Dedifferentiated amniotic fluid mesenchymal stem cell (primary cell): ENCODE data around the gene OVCA2.

Source experiments
- DNase-seq: peaks from one replicate; pipeline ENCODE4 v3.0.0-alpha.2; 2016; ENCODE audit errors: extremely low spot score

Gene OVCA2

GRCh38 chr17:2084766-2085647 lies 43.2 kb downstream of the OVCA2 start:
- peak; percentile 58 for DNase-seq

GRCh38 chr17:2085648-2085949 lies 43.8 kb downstream of the OVCA2 start:
- no peak for DNase-seq

DNA sequence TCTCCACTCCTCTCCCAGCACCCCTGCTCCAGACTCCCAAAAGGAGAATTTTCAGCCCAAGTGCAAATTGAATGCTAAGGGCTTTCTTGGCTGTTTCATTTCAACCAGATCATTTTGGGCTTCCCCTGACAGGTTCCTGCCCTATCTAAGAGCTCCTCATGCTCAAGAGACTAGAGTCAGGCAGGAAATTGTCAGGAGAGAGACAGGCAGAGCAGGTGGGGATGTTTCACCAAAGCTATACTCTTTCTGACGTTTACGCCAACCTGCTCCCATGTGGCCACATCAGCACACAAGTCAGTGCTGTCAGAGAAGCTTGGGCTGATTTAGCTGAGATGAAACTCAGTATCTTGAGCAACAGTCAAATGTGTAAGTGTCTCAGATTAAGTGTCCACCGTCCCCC lies 44.5 kb downstream of the OVCA2 start:
- DNase-seq: no peak

- DNase-seq: no peak
Observed at GRCh38 chr17:2087597-2088211, 45.9 kb downstream of the OVCA2 start.

- DNase-seq: peak; percentile 61
Observed at GRCh38 chr17:2089021-2089422, 47.2 kb downstream of the OVCA2 start.

DNA sequence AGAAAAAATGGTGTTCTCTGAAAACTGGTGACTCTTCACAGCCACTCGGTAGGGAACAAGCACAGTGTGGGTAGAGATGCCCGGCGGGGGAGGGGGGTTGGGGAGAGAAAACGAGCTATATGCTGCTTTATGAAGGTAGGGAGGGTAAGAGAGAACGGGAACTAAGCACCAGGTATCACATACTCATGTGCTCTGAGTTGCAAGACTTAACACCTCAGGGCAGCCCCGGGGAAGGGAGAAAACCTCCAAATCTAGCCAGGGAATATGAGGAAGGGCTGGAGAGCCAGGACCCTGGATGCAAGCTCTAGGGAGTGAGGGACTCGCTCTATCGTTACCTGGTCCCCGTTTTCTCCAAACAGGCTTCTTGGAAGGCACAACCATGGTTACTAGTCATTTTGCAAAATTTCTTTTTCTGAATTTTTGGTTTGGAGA lies 48.4 kb downstream of the OVCA2 start:
- DNase-seq: no peak

DNA sequence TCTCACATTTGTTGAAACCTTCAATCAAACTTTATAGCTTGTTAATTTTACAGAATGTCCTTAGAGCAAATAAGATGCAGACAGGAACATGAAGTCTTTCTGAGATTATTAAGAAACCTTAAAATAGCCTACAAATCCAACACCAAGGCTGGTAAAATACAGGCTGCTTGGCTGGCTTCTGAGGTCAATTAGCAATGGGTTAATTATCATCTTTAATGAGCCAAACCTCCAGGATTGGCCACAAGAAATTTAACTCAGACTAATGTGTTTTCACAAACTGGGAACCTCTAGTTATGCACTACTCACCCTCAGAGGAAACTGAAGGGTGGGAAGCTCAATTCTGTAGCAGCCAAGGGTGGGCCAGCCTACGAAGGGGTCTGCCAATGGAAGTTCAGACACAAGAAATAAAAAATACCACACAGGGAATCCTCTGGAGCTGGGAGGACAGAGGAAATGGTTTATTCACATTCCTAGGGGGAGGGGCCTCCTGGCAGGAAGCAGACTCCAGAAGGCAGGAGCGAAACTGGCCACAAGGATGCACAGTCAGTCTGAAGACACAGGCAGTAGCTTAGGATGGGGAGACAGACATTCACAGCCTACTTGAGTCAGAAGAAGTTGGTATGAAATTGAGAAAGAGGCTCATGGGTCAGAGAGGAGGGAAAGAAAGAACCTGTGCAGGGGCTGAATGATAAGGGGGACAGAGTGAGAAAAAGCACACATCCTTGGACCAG lies 49.1 kb downstream of the OVCA2 start:
- DNase-seq: peak; percentile 83

DNA sequence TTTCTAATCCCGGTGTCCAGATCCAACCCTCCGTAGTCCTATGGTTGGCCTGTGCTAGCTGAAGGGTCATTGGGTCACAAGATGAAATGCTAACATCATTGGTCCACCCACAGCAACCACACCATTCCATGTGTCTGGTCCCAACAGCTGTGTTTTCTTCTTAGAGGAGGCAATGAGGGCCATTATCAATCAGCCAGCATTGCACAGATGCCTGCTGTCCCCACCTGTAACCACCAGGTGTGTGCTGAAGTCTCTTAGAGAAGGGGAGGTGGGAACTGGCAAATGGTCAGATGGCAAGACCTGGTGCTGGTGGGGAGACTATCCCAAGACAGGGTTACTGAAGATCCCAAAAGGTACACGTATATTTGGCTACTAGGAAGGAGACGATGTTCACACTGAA lies 50.4 kb downstream of the OVCA2 start:
- DNase-seq: no peak
